Thoracic aorta (tissue), 2 donors: Measurements from ENCODE around the gene C3orf70. TPM values are rescaled to one million over a fixed set of nuclear protein-coding genes. Genes with fewer than 3 reads are reported as not detected.

ENCODE experiments used
- ATAC-seq: fragments of 150-250 bp; one replicate; pipeline ENCODE4 v1.8.0; 2017; ENCODE audit warnings: low read depth; ENCODE audit not compliant: insufficient number of reproducible peaks, low FRiP score
- DNase-seq: peaks from one replicate; pipeline ENCODE4 v3.0.0-alpha.2; 2020; ENCODE audit warnings: low spot score
- H3K27ac ChIP-seq, 2 donors: fragments of 200-600 bp; sonication (generic); 1 replicate in 1 of 2; 2 replicates in 1 of 2; pipeline ENCODE4 v1.5.1; 2016; ENCODE audit warnings: mild to moderate bottlenecking in 2 of 2, moderate library complexity in 2 of 2
- H3K27me3 ChIP-seq: fragments of 200-600 bp; sonication (generic); replicated peaks from 2 replicates; pipeline ENCODE4 v1.6.0; 2016; ENCODE audit warnings: mild to moderate bottlenecking; ENCODE audit not compliant: insufficient read depth
- H3K36me3 ChIP-seq: fragments of 200-600 bp; sonication (generic); one replicate; pipeline ENCODE4 v1.5.1; 2016
- H3K4me1 ChIP-seq, 2 donors: fragments of 200-600 bp; sonication (generic); 1 replicate in 1 of 2; 2 replicates in 1 of 2; pipeline versions ENCODE4 v1.5.1 to v1.6.0; 2016; ENCODE audit warnings: low read depth in 2 of 2, mild to moderate bottlenecking in 1 of 2; ENCODE audit not compliant: control insufficient read depth in 1 of 2
- H3K4me3 ChIP-seq: fragments of 200-600 bp; sonication (generic); 2 replicates; pipeline ENCODE4 v1.5.1; 2016; ENCODE audit warnings: mild to moderate bottlenecking
- H3K9me3 ChIP-seq: fragments of 200-600 bp; sonication (generic); 2 replicates; pipeline ENCODE4 v1.5.1; 2016
- CTCF ChIP-seq: fragments of 200-600 bp; sonication (generic); IDR thresholded peaks from one replicate; pipeline ENCODE4 v1.5.1; 2019; ENCODE audit warnings: antibody characterized with exemption
- total RNA-seq, 2 donors: library from RNA; depleted of rRNA; stranded (reverse); fragments of >200 nt; gene quantifications; one replicate each; pipeline versions ENCODE4 v1.1.0 to v1.2.3, GENCODE V29; 2016

The C3orf70 gene
- total RNA-seq, 2 donors from 2014 or later, result 14.2 to 22.7 TPM

GRCh38 chr3:185049710-185050109, 103.2 kb downstream of the C3orf70 start:
- Histone ChIP-seq H3K4me3 (no peak overlapping the region), H3K27me3 (no peaks in the 10 kb centered on the region), H3K4me1 (peaks cover 0 to 5% of the 10 kb centered on the region in 2 donors), H3K9me3 (no peaks in the 10 kb centered on the region), H3K27ac (no peak overlapping the region), H3K36me3 (peaks cover 41% of the 10 kb centered on the region)
- ATAC-seq (no peak), DNase-seq (no peak)
- TF ChIP-seq CTCF, result no peak

GRCh38 chr3:185046603-185047002, 106.3 kb downstream of the C3orf70 start:
- DNase-seq, result no peak
- no peak for TF ChIP-seq CTCF
- Histone ChIP-seq H3K27me3 (no peaks in the 10 kb centered on the region), H3K27ac (no peak overlapping the region), H3K36me3 (peaks cover 25% of the 10 kb centered on the region), H3K9me3 (no peaks in the 10 kb centered on the region), H3K4me1 (peaks cover 0 to 5% of the 10 kb centered on the region in 2 donors), H3K4me3 (no peak overlapping the region)
- no peak for ATAC-seq

DNA sequence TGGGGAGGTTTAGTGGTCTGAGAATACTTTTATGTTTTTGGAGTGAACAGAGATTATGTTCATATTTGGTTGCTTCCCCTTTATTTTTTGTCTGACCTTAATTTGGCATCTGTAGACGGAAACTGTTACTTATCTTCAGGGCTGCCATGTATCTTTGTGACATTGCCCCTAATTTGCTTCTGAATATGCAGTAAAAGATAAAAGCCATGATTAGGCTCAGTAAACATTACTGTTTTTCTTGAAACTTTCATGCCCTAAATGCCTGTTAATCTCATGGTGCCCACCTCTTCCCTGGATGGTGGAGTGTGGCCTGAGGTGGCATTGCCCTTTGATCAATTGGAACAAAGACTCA, 106.7 kb downstream of the C3orf70 start:
- Histone ChIP-seq H3K27me3 (no peaks in the 10 kb centered on the region), H3K9me3 (no peaks in the 10 kb centered on the region), H3K27ac (no peak overlapping the region), H3K36me3 (peaks cover 22% of the 10 kb centered on the region), H3K4me1 (peaks cover 0 to 5% of the 10 kb centered on the region in 2 donors), H3K4me3 (no peak overlapping the region)
- ATAC-seq, result no peak
- DNase-seq, result no peak
- no peak for TF ChIP-seq CTCF

GRCh38 chr3:185042312-185043050, 110.4 kb downstream of the C3orf70 start:
- no peak for DNase-seq
- TF ChIP-seq CTCF, result no peak
- H3K27ac ChIP-seq, result no peak overlapping the region
- no peaks in the 10 kb centered on the region for H3K27me3 ChIP-seq
- H3K36me3 ChIP-seq, result no peaks in the 10 kb centered on the region
- no peak for ATAC-seq
- peaks cover 0 to 5% of the 10 kb centered on the region in 2 donors for H3K4me1 ChIP-seq
- no peaks in the 10 kb centered on the region for H3K9me3 ChIP-seq
- no peak overlapping the region for H3K4me3 ChIP-seq

DNA sequence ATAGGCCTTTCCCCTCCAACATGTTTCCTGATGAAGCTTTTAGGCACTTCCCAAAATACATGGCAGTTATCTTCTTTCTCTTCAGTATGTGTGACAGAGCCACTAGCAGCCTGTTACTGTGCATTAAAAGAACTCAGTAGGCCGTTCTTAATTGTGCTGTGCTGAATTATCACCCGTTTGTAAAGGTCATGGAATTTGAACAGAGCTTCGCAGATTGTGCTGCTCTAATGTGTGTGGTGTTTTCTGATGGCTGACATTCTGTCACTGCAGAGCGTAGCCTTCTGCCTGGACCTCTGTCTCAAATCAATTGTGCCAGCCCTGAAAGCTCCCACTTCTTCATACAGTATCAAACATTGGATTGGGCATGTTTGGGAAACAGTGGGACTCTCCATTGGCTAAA, 111.3 kb downstream of the C3orf70 start:
- no peak for DNase-seq
- no peaks in the 10 kb centered on the region for H3K9me3 ChIP-seq
- no peak overlapping the region for H3K27ac ChIP-seq
- TF ChIP-seq CTCF, result no peak
- no peaks in the 10 kb centered on the region for H3K36me3 ChIP-seq
- no peak for ATAC-seq
- H3K27me3 ChIP-seq, result no peaks in the 10 kb centered on the region
- H3K4me3 ChIP-seq, result no peak overlapping the region
- H3K4me1 ChIP-seq, result peaks cover 0 to 5% of the 10 kb centered on the region in 2 donors
